Sigmoid colon (tissue), 3 donors: ENCODE measurements around the gene TGFBR2.

Experiments used
- POLR2A ChIP-seq, 2 donors: fragments of 450-650 bp; IDR thresholded peaks; one replicate each; pipeline ENCODE4 v1.6.1; 2016; ENCODE audit warnings: antibody characterized with exemption in 2 of 2, mild to moderate bottlenecking in 2 of 2, moderate library complexity in 2 of 2
- TF ChIP-seq, protein P1 (sequence below), 4 experiments: fragments of 450-650 bp in 3 of 4; fragments of 200-600 bp in 1 of 4; IDR thresholded peaks; one replicate each; pipeline ENCODE4 v1.5.1; 2016 to 2019; ENCODE audit warnings: antibody characterized with exemption in 4 of 4, mild to moderate bottlenecking in 3 of 4, moderate library complexity in 2 of 4

DNA sequence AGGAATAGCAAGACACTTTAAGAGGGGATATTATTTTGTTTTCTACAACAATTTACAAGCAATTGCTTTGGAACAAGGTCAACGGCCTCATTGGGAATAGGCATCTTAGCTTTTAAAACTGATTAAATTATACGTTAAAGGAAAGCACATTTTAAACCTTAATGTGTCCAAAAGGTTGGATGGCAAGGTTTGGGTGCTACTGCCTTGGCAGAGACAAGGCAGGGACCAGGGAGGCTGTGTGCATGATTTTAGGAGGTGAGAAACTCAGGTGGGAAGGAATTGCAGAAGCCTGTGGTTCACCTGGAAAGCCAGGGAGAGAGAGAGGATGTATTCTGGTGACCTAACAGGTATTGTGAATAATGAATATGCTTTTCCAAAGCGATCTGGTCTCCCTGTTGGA is 54.3 kb downstream of the TGFBR2 start:
- TF ChIP-seq, protein P1, sequence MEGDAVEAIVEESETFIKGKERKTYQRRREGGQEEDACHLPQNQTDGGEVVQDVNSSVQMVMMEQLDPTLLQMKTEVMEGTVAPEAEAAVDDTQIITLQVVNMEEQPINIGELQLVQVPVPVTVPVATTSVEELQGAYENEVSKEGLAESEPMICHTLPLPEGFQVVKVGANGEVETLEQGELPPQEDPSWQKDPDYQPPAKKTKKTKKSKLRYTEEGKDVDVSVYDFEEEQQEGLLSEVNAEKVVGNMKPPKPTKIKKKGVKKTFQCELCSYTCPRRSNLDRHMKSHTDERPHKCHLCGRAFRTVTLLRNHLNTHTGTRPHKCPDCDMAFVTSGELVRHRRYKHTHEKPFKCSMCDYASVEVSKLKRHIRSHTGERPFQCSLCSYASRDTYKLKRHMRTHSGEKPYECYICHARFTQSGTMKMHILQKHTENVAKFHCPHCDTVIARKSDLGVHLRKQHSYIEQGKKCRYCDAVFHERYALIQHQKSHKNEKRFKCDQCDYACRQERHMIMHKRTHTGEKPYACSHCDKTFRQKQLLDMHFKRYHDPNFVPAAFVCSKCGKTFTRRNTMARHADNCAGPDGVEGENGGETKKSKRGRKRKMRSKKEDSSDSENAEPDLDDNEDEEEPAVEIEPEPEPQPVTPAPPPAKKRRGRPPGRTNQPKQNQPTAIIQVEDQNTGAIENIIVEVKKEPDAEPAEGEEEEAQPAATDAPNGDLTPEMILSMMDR (IDR thresholded peaks at IDR 0.05): no peak
- TF ChIP-seq POLR2A (IDR thresholded peaks at IDR 0.05): no peak
